AG09319 (cell line): ENCODE results near the gene MYO18B.

Experiments used
- DNase-seq: peaks from one replicate; pipeline ENCODE4 v3.0.0-alpha.2; 2010; ENCODE audit warnings: low read depth; ENCODE audit errors: extremely low read depth
- CTCF ChIP-seq: IDR thresholded peaks from 2 replicates; pipeline ENCODE4 v1.5.1; 2011; ENCODE audit warnings: low read depth, mild to moderate bottlenecking, inconsistent platforms, low read length, moderate library complexity

MYO18B gene

GRCh38 chr22:25876871-25877270 is 134.9 kb downstream of the MYO18B start:
- no peak for TF ChIP-seq CTCF
- no peak for DNase-seq

GRCh38 chr22:25878933-25879332 is 136.9 kb downstream of the MYO18B start:
- DNase-seq, result no peak
- TF ChIP-seq CTCF, result no peak

GRCh38 chr22:25880524-25880923 is 138.5 kb downstream of the MYO18B start:
- TF ChIP-seq CTCF, result no peak
- no peak for DNase-seq

- no peak for DNase-seq
- no peak for TF ChIP-seq CTCF
Observed at GRCh38 chr22:25881210-25881755, 139.3 kb downstream of the MYO18B start.

- no peak for TF ChIP-seq CTCF
- DNase-seq, result no peak
Observed at GRCh38 chr22:25882360-25882759, 140.4 kb downstream of the MYO18B start.

GRCh38 chr22:25883482-25884033 is 141.6 kb downstream of the MYO18B start:
- DNase-seq, result no peak
- no peak for TF ChIP-seq CTCF

- no peak for DNase-seq
- no peak for TF ChIP-seq CTCF
Observed at GRCh38 chr22:25884121-25884520, 142.1 kb downstream of the MYO18B start.
